H1 (cell line): Measurements from ENCODE around the gene RRP12. TPM values are rescaled to one million over a fixed set of nuclear protein-coding genes. Genes with fewer than 3 reads are reported as not detected.

ENCODE experiments used
- CTCF ChIA-PET: fragments of 300-600 bp; sonication (Branson Sonifier 250); formaldehyde crosslinking; loops from one replicate; lab custom pipeline; 2021; ENCODE audit not compliant: partially characterized antibody; lab: Charles Lee
- POLR2A ChIA-PET: fragments of 300-600 bp; sonication (Branson Sonifier 250); formaldehyde crosslinking; loops from one replicate; lab custom pipeline; 2021; ENCODE audit warnings: inconsistent platforms; ENCODE audit not compliant: partially characterized antibody; lab: Charles Lee
- DNase-seq, 2 experiments: peaks; one replicate each; pipeline versions ENCODE4 v3.0.0 to v3.0.0-alpha.2; 2010 to 2022; ENCODE audit warnings: low spot score in 2 of 2, low read depth in 1 of 2, mixed read lengths in 1 of 2
- FAIRE-seq: peaks from 2 replicates; lab custom pipeline; 2011; peaks lifted over from hg19 to GRCh38; lab: Jason Lieb, UNC
- H2AFZ ChIP-seq: 2 replicates; pipeline ENCODE4 v1.8.1; 2012; ENCODE audit warnings: low read length, inconsistent platforms
- H2AK5ac ChIP-seq: 2 replicates; pipeline ENCODE4 v1.6.1; 2013; ENCODE audit warnings: low read depth, low read length
- H2BK120ac ChIP-seq: replicated peaks from 2 replicates; pipeline ENCODE3; 2013; ENCODE audit warnings: low read depth, low read length, inconsistent platforms
- H2BK12ac ChIP-seq: 2 replicates; pipeline ENCODE4 v1.6.1; 2013; ENCODE audit warnings: low read depth, low read length
- H2BK15ac ChIP-seq: 2 replicates; pipeline ENCODE4 v1.6.1; 2013; ENCODE audit warnings: low read length
- H2BK20ac ChIP-seq: 2 replicates; pipeline ENCODE4 v1.6.1; 2013; ENCODE audit warnings: low read length
- H2BK5ac ChIP-seq: 2 replicates; pipeline ENCODE4 v1.6.1; 2013; ENCODE audit warnings: low read depth, low read length
- H3K14ac ChIP-seq: 2 replicates; pipeline ENCODE4 v1.6.1; 2013; ENCODE audit warnings: inconsistent platforms; ENCODE audit not compliant: insufficient read length
- H3K18ac ChIP-seq: 2 replicates; pipeline ENCODE4 v1.6.1; 2013; ENCODE audit warnings: low read length; ENCODE audit errors: extremely low read depth
- H3K23ac ChIP-seq: 2 replicates; pipeline ENCODE4 v1.6.1; 2013; ENCODE audit warnings: inconsistent platforms; ENCODE audit not compliant: insufficient read length
- H3K23me2 ChIP-seq: 2 replicates; pipeline ENCODE4 v1.6.1; 2013; ENCODE audit warnings: low read depth, low read length
- H3K27ac ChIP-seq: 2 replicates; pipeline ENCODE4 v1.6.1; 2011; ENCODE audit warnings: low read depth, low read length, inconsistent platforms
- H3K27me3 ChIP-seq, 4 experiments: replicated peaks in 1 of 4; 1 replicate in 1 of 4; 2 replicates in 3 of 4; pipeline versions ENCODE4 v1.6.1 to v1.8.1; 2011 to 2013; ENCODE audit warnings: low read length in 3 of 4, mild to moderate bottlenecking in 3 of 4, inconsistent platforms in 2 of 4, mixed read lengths in 2 of 4, moderate library complexity in 1 of 4; ENCODE audit not compliant: control insufficient read depth in 3 of 4, insufficient read depth in 3 of 4; ENCODE audit errors: extremely low read depth in 1 of 4
- H3K36me3 ChIP-seq, 4 experiments: 2 replicates each; pipeline versions ENCODE4 v1.6.1 to v1.8.1; 2011 to 2013; ENCODE audit warnings: mild to moderate bottlenecking in 4 of 4, low read length in 3 of 4, moderate library complexity in 2 of 4, control low read depth in 1 of 4, inconsistent platforms in 1 of 4; ENCODE audit not compliant: insufficient read depth in 4 of 4, control insufficient read depth in 2 of 4
- H3K4ac ChIP-seq: replicated peaks from 2 replicates; pipeline ENCODE3; 2013; ENCODE audit warnings: low read length, low read depth, mixed read lengths, inconsistent platforms; ENCODE audit not compliant: insufficient read length
- H3K4me1 ChIP-seq, 4 experiments: replicated peaks in 1 of 4; 1 replicate in 1 of 4; 2 replicates in 3 of 4; pipeline versions ENCODE4 v1.6.1 to v1.8.1; 2011 to 2013; ENCODE audit warnings: low read length in 3 of 4, inconsistent platforms in 2 of 4, mixed read lengths in 1 of 4; ENCODE audit not compliant: insufficient read depth in 4 of 4, control insufficient read depth in 3 of 4
- H3K4me2 ChIP-seq, 2 experiments: 2 replicates each; pipeline versions ENCODE4 v1.6.1 to v1.8.1; 2011 to 2013; ENCODE audit warnings: low read depth in 2 of 2, low read length in 2 of 2, control low read depth in 1 of 2, inconsistent platforms in 1 of 2, mild to moderate bottlenecking in 1 of 2; ENCODE audit not compliant: insufficient read depth in 1 of 2
- H3K4me3 ChIP-seq, 4 experiments: fragments of 200-600, 300-600 bp in 1 of 4; sonication (generic), shearing (Covaris generic), sonication (Bioruptor Twin) in 1 of 4; 2 replicates each; pipeline versions ENCODE4 v1.5.1 to v1.8.1; 2011 to 2016; ENCODE audit warnings: low read length in 4 of 4, low read depth in 3 of 4, control low read depth in 2 of 4, inconsistent platforms in 2 of 4, mild to moderate bottlenecking in 2 of 4, mixed read lengths in 1 of 4, moderate library complexity in 1 of 4; ENCODE audit not compliant: insufficient read depth in 2 of 4; ENCODE audit errors: extremely low read depth in 1 of 4
- H3K56ac ChIP-seq: replicated peaks from 2 replicates; pipeline ENCODE3; 2013; ENCODE audit warnings: low read depth, mild to moderate bottlenecking, mixed read lengths, low read length, inconsistent platforms; ENCODE audit not compliant: insufficient read length
- H3K79me1 ChIP-seq: 2 replicates; pipeline ENCODE4 v1.6.1; 2013; ENCODE audit warnings: low read depth, low read length, control low read depth
- H3K79me2 ChIP-seq, 2 experiments: 2 replicates each; pipeline versions ENCODE4 v1.6.1 to v1.8.1; 2012 to 2013; ENCODE audit warnings: low read length in 2 of 2, mild to moderate bottlenecking in 2 of 2, inconsistent platforms in 1 of 2; ENCODE audit not compliant: insufficient read depth in 2 of 2, control insufficient read depth in 1 of 2
- H3K9ac ChIP-seq, 4 experiments: replicated peaks in 1 of 4; 1 replicate in 1 of 4; 2 replicates in 3 of 4; pipeline versions ENCODE4 v1.6.1 to v1.8.1; 2011 to 2013; ENCODE audit warnings: low read depth in 3 of 4, low read length in 3 of 4, control low read depth in 2 of 4, mild to moderate bottlenecking in 2 of 4, moderate library complexity in 2 of 4, inconsistent platforms in 1 of 4; ENCODE audit errors: extremely low read depth in 1 of 4
- H3K9me3 ChIP-seq, 2 experiments: 2 replicates each; pipeline versions ENCODE4 v1.6.1 to v1.8.1; 2012 to 2013; ENCODE audit warnings: mild to moderate bottlenecking in 2 of 2, moderate library complexity in 2 of 2, control low read depth in 1 of 2, inconsistent platforms in 1 of 2, low read depth in 1 of 2, low read length in 1 of 2, mixed read lengths in 1 of 2; ENCODE audit not compliant: insufficient read depth in 2 of 2
- H4K20me1 ChIP-seq, 2 experiments: replicated peaks in 1 of 2; 2 replicates each; pipeline versions ENCODE3 to v1.8.1; 2011 to 2013; ENCODE audit warnings: inconsistent platforms in 2 of 2, low read length in 2 of 2, mild to moderate bottlenecking in 1 of 2; ENCODE audit not compliant: insufficient read depth in 2 of 2, control insufficient read depth in 1 of 2
- H4K5ac ChIP-seq: 2 replicates; pipeline ENCODE4 v1.6.1; 2013; ENCODE audit warnings: low read length, low read depth, mixed read lengths, inconsistent platforms; ENCODE audit not compliant: insufficient read length
- H4K8ac ChIP-seq: 2 replicates; pipeline ENCODE4 v1.8.0; 2013; ENCODE audit warnings: mild to moderate bottlenecking, moderate library complexity, low read length, inconsistent platforms; ENCODE audit not compliant: insufficient read depth; ENCODE audit errors: extremely low read depth
- H4K91ac ChIP-seq: replicated peaks from 2 replicates; pipeline ENCODE3; 2013; ENCODE audit warnings: low read length, mixed read lengths, inconsistent platforms; ENCODE audit not compliant: insufficient read length
- CBX8 ChIP-seq: fragments of 300-800, 300-1000 bp; sonication (generic); IDR thresholded peaks from 2 replicates; pipeline ENCODE4 v1.7.1; 2016; ENCODE audit warnings: low read depth, low read length, borderline replicate concordance
- EP300 ChIP-seq, 2 experiments: IDR thresholded peaks; 1 replicate in 1 of 2; 2 replicates in 1 of 2; pipeline ENCODE4 v1.6.1; 2011 to 2012; ENCODE audit warnings: low read depth in 2 of 2, low read length in 2 of 2, mild to moderate bottlenecking in 2 of 2, borderline replicate concordance in 1 of 2, inconsistent platforms in 1 of 2, moderate library complexity in 1 of 2
- HDAC2 ChIP-seq, 2 experiments: fragments of 300-600 bp in 1 of 2; sonication (generic) in 1 of 2; IDR thresholded peaks; 2 replicates each; pipeline ENCODE4 v1.6.1; 2011 to 2012; ENCODE audit warnings: low read depth in 2 of 2, low read length in 2 of 2, mild to moderate bottlenecking in 2 of 2, moderate library complexity in 2 of 2, borderline replicate concordance in 1 of 2, inconsistent platforms in 1 of 2
- KDM1A ChIP-seq: fragments of 200-600, 300-600 bp; sonication (generic); IDR thresholded peaks from 2 replicates; pipeline ENCODE4 v1.7.1; 2016; ENCODE audit warnings: mild to moderate bottlenecking, low read length, borderline replicate concordance
- RAD21 ChIP-seq, 2 experiments: IDR thresholded peaks in 1 of 2; conservative IDR thresholded peaks in 1 of 2; 2 replicates each; pipeline ENCODE4 v1.6.1; 2011; ENCODE audit warnings: low read depth in 2 of 2, low read length in 2 of 2, improper control_type of control experiment in 1 of 2, inconsistent platforms in 1 of 2, mild to moderate bottlenecking in 1 of 2, moderate library complexity in 1 of 2
- RNF2 ChIP-seq: fragments of 200-900, 300-1000 bp; sonication (generic); IDR thresholded peaks from 2 replicates; pipeline ENCODE4 v1.7.1; 2016; ENCODE audit warnings: borderline replicate concordance, low read depth, mild to moderate bottlenecking, antibody characterized with exemption, low read length; ENCODE audit not compliant: poor library complexity, severe bottlenecking; ENCODE audit errors: missing control alignments
- TCF12 ChIP-seq: IDR thresholded peaks from 2 replicates; pipeline ENCODE4 v1.6.1; 2011; ENCODE audit warnings: low read depth, mild to moderate bottlenecking, low read length
- WGBS, 2 experiments: shearing (Covaris generic) in 1 of 2; methylation state at CpG; one replicate each; pipeline versions ENCODE4 v1.1.6 to v1.1.7; 2013 to 2015; ENCODE audit warnings: low lambda C conversion rate in 2 of 2, mixed read lengths in 2 of 2, inconsistent platforms in 1 of 2, low coverage in 1 of 2, missing lambda C conversion rate in 1 of 2; ENCODE audit not compliant: insufficient replicate concordance in 2 of 2, insufficient coverage in 1 of 2, insufficient read length in 1 of 2; ENCODE audit errors: extremely low coverage in 1 of 2, missing lambda C conversion rate in 1 of 2; 5-methylcytosine and 5-hydroxymethylcytosine counted together
- polyA plus RNA-seq, 7 experiments: library from polyadenylated mRNA; depleted of rRNA in 3 of 7; stranded (reverse) in 5 of 7; unstranded in 2 of 7; fragments of >200 nt in 5 of 7; fragments of 200-250 nt in 2 of 7; gene quantifications; 1 replicate in 5 of 7; 2 replicates in 1 of 7; 4 replicates in 1 of 7; pipeline versions ENCODE4 v1.2.1 to v1.2.3, GENCODE V29; 2011 to 2013; ENCODE audit warnings: missing spikeins in 2 of 7, mixed read lengths in 2 of 7
- total RNA-seq: library from RNA; stranded (reverse); fragmentation: NEBNext Ultra II Directional; extraction: Animal tissue kit (Norgen Biotek cat#: 25700); gene quantifications from 2 replicates; pipeline ENCODE4 v1.2.1, GENCODE V29; 2021
- TF ChIP-seq, protein P1 (sequence below): IDR thresholded peaks from 2 replicates; pipeline ENCODE4 v1.6.1; 2012; ENCODE audit warnings: inconsistent platforms

The RRP12 gene
- total and polyA plus RNA-seq, 2 of the 8 experiments (the other 6 are each of a cell fraction or from before 2014, with no cell fraction given) = 21.0 to 65.8 TPM

DNA sequence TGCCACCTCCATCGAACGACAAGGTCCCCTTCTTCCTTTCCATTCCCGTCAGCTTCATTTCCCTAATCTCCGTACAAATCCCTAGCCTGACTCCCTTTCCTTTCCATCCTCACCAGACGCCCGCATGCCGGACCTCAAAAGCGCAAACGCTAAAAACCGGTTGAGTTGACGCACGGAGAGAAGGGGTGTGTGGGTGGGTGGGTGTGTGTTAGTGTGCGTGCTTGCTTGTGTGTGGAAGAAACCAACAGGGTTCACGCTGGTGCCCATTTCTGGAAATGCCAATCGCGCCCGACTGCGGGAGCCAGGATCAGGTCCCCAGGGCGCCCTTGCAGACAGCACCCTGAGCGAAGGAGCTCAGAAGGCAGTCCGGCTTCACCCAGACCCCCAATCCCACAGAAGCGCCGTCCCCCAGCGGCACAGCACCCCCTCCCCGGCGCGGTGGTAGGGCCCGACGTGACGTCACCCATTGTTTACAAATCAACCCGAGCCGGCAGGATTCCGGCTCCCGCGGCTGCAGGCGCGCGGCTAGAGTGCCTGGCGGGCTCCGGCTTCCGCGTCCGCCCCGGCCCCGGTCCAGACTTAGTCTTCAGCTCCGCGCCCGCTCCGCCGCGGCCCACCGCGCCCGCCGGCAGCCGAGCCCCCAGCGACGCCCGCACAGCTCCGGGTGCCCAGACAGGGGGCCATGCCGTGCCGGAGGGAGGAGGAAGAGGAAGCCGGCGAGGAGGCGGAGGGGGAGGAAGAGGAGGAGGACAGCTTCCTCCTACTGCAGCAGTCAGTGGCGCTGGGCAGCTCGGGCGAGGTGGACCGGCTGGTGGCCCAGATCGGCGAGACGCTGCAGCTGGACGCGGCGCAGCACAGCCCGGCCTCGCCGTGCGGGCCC lies 82.1 kb downstream of the RRP12 start, which contains the start of gene FRAT1:
Gene FRAT1 (plus strand): TSS at position 500 of the 880 bp plus-strand sequence. CDS start 183 bp downstream, at position 683.
- peak within 1 kb of the TSS; percentile 100; the same call in 1 of the 2 replicates for H2BK20ac ChIP-seq
- H3K23ac ChIP-seq = no peak within 1 kb of the TSS
- H2BK120ac ChIP-seq = peak within 1 kb of the TSS; percentile 99
- no peaks in the 10 kb centered on the region for H4K20me1 ChIP-seq
- H3K27ac ChIP-seq = peak within 1 kb of the TSS; percentile 100
- peak within 1 kb of the TSS; percentile 99 for H3K56ac ChIP-seq
- peak; percentile 65 to 95 for DNase-seq
- peaks cover 6 to 23% (median 20%) of the 10 kb centered on the region in 4 experiments for H3K27me3 ChIP-seq
- H3K9ac ChIP-seq = peak within 1 kb of the TSS; percentile 91 to 99 (median 98)
- ChIA-PET CTCF (interaction anchor here (0.6 to 2.5 kb wide), 7 partner anchors 13 to 247 kb away, joined by 3 to 28 read pairs (median 3); no protein-coding TSS in a partner anchor), POLR2A (interaction anchor here (0.8 to 3.4 kb wide), 11 partner anchors 10 to 82 kb away, joined by 3 to 61 read pairs (median 6); partner anchors contain the start of genes ARHGAP19, FRAT2 and RRP12)
- peak within 1 kb of the TSS; percentile 99 for H3K18ac ChIP-seq
- H3K79me1 ChIP-seq = no peaks in the 10 kb centered on the region
- no peaks in the 10 kb centered on the region for H3K79me2 ChIP-seq
- H4K91ac ChIP-seq = peak within 1 kb of the TSS; percentile 100
- peak within 1 kb of the TSS; percentile 87 to 97 for H3K4me2 ChIP-seq
- H3K4me1 ChIP-seq = peaks cover 0 to 15% (median 12%) of the 10 kb centered on the region in 4 experiments; a peak in 6 of 7 replicates
- H4K8ac ChIP-seq = peak within 1 kb of the TSS; percentile 100
- peak; percentile 28 for FAIRE-seq
- H2BK5ac ChIP-seq = peak within 1 kb of the TSS; percentile 99
- H2BK15ac ChIP-seq = no peak within 1 kb of the TSS; the same call in 1 of the 2 replicates
- peak within 1 kb of the TSS; percentile 97 for H3K4ac ChIP-seq
- peak within 1 kb of the TSS; percentile 100 for H2BK12ac ChIP-seq
- peak within 1 kb of the TSS; percentile 100 for H2AFZ ChIP-seq
- H3K23me2 ChIP-seq = peaks cover 19% of the 10 kb centered on the region
- H3K9me3 ChIP-seq = no peaks in the 10 kb centered on the region
- no peak within 1 kb of the TSS for H2AK5ac ChIP-seq
- H3K4me3 ChIP-seq = peak within 1 kb of the TSS; percentile 45 to 79 (median 70)
- H3K36me3 ChIP-seq = no peaks in the 10 kb centered on the region
- WGBS, 2 experiments = 1% methylated on average over 30 of the region's 79 CpGs; no CpG with 5 or more reads in 1 of the 2 experiments
- H3K14ac ChIP-seq = no peak within 1 kb of the TSS
- H4K5ac ChIP-seq = peak within 1 kb of the TSS; percentile 96
- TF ChIP-seq RAD21 (IDR thresholded peaks at IDR 0.05 in 1 of 2, conservative IDR thresholded peaks at IDR 0.05 in 1 of 2; ENCODE audit: low read depth in 2 of 2, low read length in 2 of 2) (no peak), EP300 (IDR thresholded peaks at IDR 0.05; ENCODE audit: borderline replicate concordance in 1 of 2, low read depth in 2 of 2, low read length in 2 of 2) (peak in 1 of 2 experiments; percentile 97; a peak in 2 of 3 replicates), RNF2 (no peak), KDM1A (no peak), HDAC2 (IDR thresholded peaks at IDR 0.05; ENCODE audit: borderline replicate concordance in 1 of 2, low read depth in 2 of 2, low read length in 2 of 2) (no peak), CBX8 (no peak), TCF12 (0 out of 2 replicates have a peak, but pooled peaks have one; percentile 23)
- TF ChIP-seq, protein P1, sequence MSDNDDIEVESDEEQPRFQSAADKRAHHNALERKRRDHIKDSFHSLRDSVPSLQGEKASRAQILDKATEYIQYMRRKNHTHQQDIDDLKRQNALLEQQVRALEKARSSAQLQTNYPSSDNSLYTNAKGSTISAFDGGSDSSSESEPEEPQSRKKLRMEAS = peak; percentile 66
